Left ventricle myocardium superior (tissue), 1 donor: ENCODE measurements around the gene KANSL1L. TPM values are rescaled to one million over a fixed set of nuclear protein-coding genes. Genes with fewer than 3 reads are reported as not detected.

Source experiments
- total RNA-seq: library from RNA; stranded (reverse); fragmentation: NEBNext Ultra II Directional; extraction: Animal tissue kit (Norgen Biotek cat#: 25700); gene quantifications from one replicate; pipeline ENCODE4 v1.2.1, GENCODE V29; 2021
- donor health status: DM: no; HTN: yes; CAD: no; lungs with severe emphysema.

Gene KANSL1L
- total RNA-seq, 1 donor from 2014 or later: 17.4 TPM

Other genes with a start within 250 kb of the KANSL1L start
- gene RPE, start 168.8 kb downstream of the KANSL1L start, total RNA-seq: 16.6 TPM
- 0.59 TPM for gene ACADL, start 54.0 kb upstream of the KANSL1L start, total RNA-seq
- not detected for gene MYL1, start 143.8 kb upstream of the KANSL1L start, total RNA-seq